GM10847 (cell line): ENCODE results near the gene MAPK10.

Experiments used
- POLR2A ChIP-seq: IDR thresholded peaks from 2 replicates; pipeline ENCODE4 v1.6.1; 2011; ENCODE audit not compliant: insufficient read length; ENCODE audit errors: extremely low read depth

MAPK10 gene

GRCh38 chr4:86060341-86060740 is 299.5 kb downstream of the MAPK10 start:
- TF ChIP-seq POLR2A = no peak

GRCh38 chr4:86058621-86059020 is 301.2 kb downstream of the MAPK10 start:
- TF ChIP-seq POLR2A = no peak

GRCh38 chr4:86055898-86056297 is 304.0 kb downstream of the MAPK10 start:
- no peak for TF ChIP-seq POLR2A

GRCh38 chr4:86054286-86055032 is 305.4 kb downstream of the MAPK10 start:
- no peak for TF ChIP-seq POLR2A

GRCh38 chr4:86050496-86050895 is 309.4 kb downstream of the MAPK10 start:
- no peak for TF ChIP-seq POLR2A

- TF ChIP-seq POLR2A = no peak
Measured at GRCh38 chr4:86048426-86048825, 311.4 kb downstream of the MAPK10 start.

- TF ChIP-seq POLR2A = no peak
Measured at GRCh38 chr4:86044593-86044985, 315.3 kb downstream of the MAPK10 start.

- TF ChIP-seq POLR2A = no peak
Measured at GRCh38 chr4:86043755-86044592, 315.9 kb downstream of the MAPK10 start.

- TF ChIP-seq POLR2A = no peak
Measured at GRCh38 chr4:86038037-86038436, 321.8 kb downstream of the MAPK10 start.

- no peak for TF ChIP-seq POLR2A
Measured at GRCh38 chr4:86036736-86037135, 323.1 kb downstream of the MAPK10 start.

- no peak for TF ChIP-seq POLR2A
Measured at GRCh38 chr4:86035688-86036087, 324.2 kb downstream of the MAPK10 start.

- TF ChIP-seq POLR2A = no peak
Measured at GRCh38 chr4:86034616-86035015, 325.2 kb downstream of the MAPK10 start.

- TF ChIP-seq POLR2A = no peak
Measured at GRCh38 chr4:86033171-86033570, 326.7 kb downstream of the MAPK10 start.

GRCh38 chr4:86032476-86033022 is 327.3 kb downstream of the MAPK10 start:
- no peak for TF ChIP-seq POLR2A

GRCh38 chr4:86031927-86032326 is 327.9 kb downstream of the MAPK10 start:
- no peak for TF ChIP-seq POLR2A

- no peak for TF ChIP-seq POLR2A
Measured at GRCh38 chr4:86026720-86027119, 333.1 kb downstream of the MAPK10 start.
